T-cell (primary cell): Measurements from ENCODE around the gene KIAA0586. TPM values are rescaled to one million over a fixed set of nuclear protein-coding genes. Genes with fewer than 3 reads are reported as not detected.
"Not testable (repeated sequence)": the region's sequence is repeated elsewhere in the genome, so short reads cannot be mapped to it uniquely, and the experiment has no call there.

ENCODE experiments used
- ATAC-seq, 4 experiments: fragments of 200-7000 bp in 3 of 4; fragments of 150-1000 bp in 1 of 4; cut with Tn5 transposase; replicated peaks in 1 of 4; 1 replicate in 3 of 4; 2 replicates in 1 of 4; pipeline ENCODE4 v1.10.0; 2021; ENCODE audit warnings: moderate library complexity in 3 of 4, mild to moderate bottlenecking in 2 of 4, moderate number of reproducible peaks in 1 of 4
- CTCF ChIA-PET, 2 donors: fragments of 300-600 bp; sonication (Branson Sonifier 250); formaldehyde crosslinking; loops; one replicate each; lab custom pipeline; 2022; ENCODE audit warnings: antibody characterized with exemption in 2 of 2; lab: Charles Lee
- POLR2A ChIA-PET, 2 donors: fragments of 300-600 bp; sonication (Branson Sonifier 250); formaldehyde crosslinking; loops; one replicate each; lab custom pipeline; 2022; ENCODE audit warnings: antibody characterized with exemption in 2 of 2; lab: Charles Lee
- DNase-seq, 35 experiments: peaks; one replicate each; pipeline versions ENCODE4 v3.0.0 to v3.0.0-alpha.2; 2013 to 2023
- H3K27ac ChIP-seq: one replicate; pipeline ENCODE4 v1.5.1; 2013; ENCODE audit warnings: low read length
- H3K27me3 ChIP-seq, 2 experiments: replicated peaks in 1 of 2; 1 replicate in 1 of 2; 2 replicates in 1 of 2; pipeline versions ENCODE4 v1.6.1 to v1.7.0; 2013; ENCODE audit warnings: low read length in 1 of 2, mixed read lengths in 1 of 2; ENCODE audit not compliant: control insufficient read depth in 2 of 2, insufficient read depth in 2 of 2; ENCODE audit errors: extremely low read depth in 1 of 2
- H3K36me3 ChIP-seq, 2 donors: 1 replicate in 1 of 2; 2 replicates in 1 of 2; pipeline versions ENCODE4 v1.6.1 to v1.7.0; 2013; ENCODE audit warnings: low read length in 1 of 2; ENCODE audit not compliant: control insufficient read depth in 2 of 2, insufficient read depth in 1 of 2; ENCODE audit errors: extremely low read depth in 1 of 2
- H3K4me1 ChIP-seq, 2 experiments: 1 replicate in 1 of 2; 2 replicates in 1 of 2; pipeline versions ENCODE4 v1.6.1 to v1.7.0; 2013; ENCODE audit warnings: low read length in 2 of 2, mixed read lengths in 1 of 2; ENCODE audit not compliant: insufficient read depth in 2 of 2, control insufficient read depth in 1 of 2; ENCODE audit errors: extremely low read depth in 1 of 2
- H3K4me3 ChIP-seq, 2 donors: 1 replicate in 1 of 2; 2 replicates in 1 of 2; pipeline versions ENCODE4 v1.5.1 to v1.7.0; 2013; ENCODE audit warnings: mild to moderate bottlenecking in 2 of 2, low read length in 1 of 2, moderate library complexity in 1 of 2; ENCODE audit not compliant: control insufficient read depth in 1 of 2; ENCODE audit errors: extremely low read depth in 1 of 2
- H3K9me3 ChIP-seq: 2 replicates; pipeline ENCODE4 v1.7.0; 2013
- H3K27ac Mint-ChIP-seq, 2 donors: one replicate each; pipeline ENCODE4 v1.8.0; 2020 to 2021; ENCODE audit warnings: mild to moderate bottlenecking in 2 of 2, mixed read lengths in 2 of 2
- H3K27me3 Mint-ChIP-seq, 2 donors: one replicate each; pipeline ENCODE4 v1.8.0; 2021 to 2022; ENCODE audit warnings: mixed read lengths in 2 of 2
- H3K36me3 Mint-ChIP-seq: one replicate; pipeline ENCODE4 v1.8.0; 2021; ENCODE audit warnings: mixed read lengths
- H3K4me1 Mint-ChIP-seq, 3 donors: one replicate each; pipeline ENCODE4 v1.8.0; 2020 to 2022; ENCODE audit warnings: mixed read lengths in 3 of 3, mild to moderate bottlenecking in 1 of 3
- H3K4me3 Mint-ChIP-seq, 3 donors: one replicate each; pipeline ENCODE4 v1.8.0; 2020 to 2022; ENCODE audit warnings: mild to moderate bottlenecking in 3 of 3, mixed read lengths in 3 of 3, moderate library complexity in 3 of 3
- H3K9me3 Mint-ChIP-seq, 3 donors: one replicate each; pipeline ENCODE4 v1.8.0; 2020 to 2022; ENCODE audit warnings: mixed read lengths in 3 of 3
- WGBS: methylation state at CpG from one replicate; pipeline ENCODE4 v1.1.5; 2013; ENCODE audit warnings: missing lambda C conversion rate; ENCODE audit not compliant: insufficient coverage; 5-methylcytosine and 5-hydroxymethylcytosine counted together
- total RNA-seq, 35 experiments: library from RNA in 6 of 35; stranded (reverse) in 6 of 35; fragments of 120-200 nt in 1 of 35; gene quantifications; one replicate each; pipeline versions ENCODE4 v1.2.1 to v1.2.4 and lab custom pipeline; 2013 to 2026

Gene KIAA0586
- total RNA-seq, 5 donors from 2014 or later (not counting 1 experiment from before 2014, with no cell fraction given), result 32.5 to 37.8 (median 33.7) TPM

DNA sequence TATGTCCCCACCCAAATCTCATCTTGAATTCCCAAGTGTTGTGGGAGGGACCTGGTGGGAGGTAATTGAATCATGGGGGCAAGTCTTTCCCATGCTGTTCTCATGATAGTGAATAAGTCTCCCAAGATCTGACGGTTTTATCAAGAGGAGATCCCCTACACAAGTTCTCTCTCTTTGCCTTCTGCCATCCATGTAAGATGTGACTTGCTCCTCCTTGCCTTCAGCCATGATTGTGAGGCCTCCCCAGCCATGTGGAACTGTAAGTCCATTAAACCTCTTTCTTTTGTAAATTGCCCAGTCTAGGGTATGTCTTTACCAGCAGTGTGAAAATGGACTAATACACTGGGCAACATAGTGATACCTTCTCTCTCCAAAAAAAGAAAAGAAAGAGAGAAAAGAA lies 10.6 kb upstream of the KIAA0586 start:
- ChIA-PET POLR2A (interaction anchor here in 1 of 2 donors (0.6 kb wide), 2 partner anchors 42 to 211 kb away, joined by 3 read pairs; no protein-coding TSS in a partner anchor), CTCF (interaction anchor here in 1 of 2 donors (0.6 to 0.7 kb wide), 4 partner anchors 16 to 291 kb away, joined by 3 to 4 read pairs (median 3); no protein-coding TSS in a partner anchor)
- not testable (repeated sequence) for DNase-seq, H3K9me3 ChIP-seq, H3K27ac Mint-ChIP-seq, ATAC-seq, H3K9me3 Mint-ChIP-seq, H3K4me1 ChIP-seq, H3K27me3 ChIP-seq, H3K27ac ChIP-seq, H3K27me3 Mint-ChIP-seq, H3K4me3 ChIP-seq, H3K4me3 Mint-ChIP-seq
- 80% methylated on average over 1 of the region's 1 CpG for WGBS
- peaks cover 7 to 33% of the 10 kb centered on the region in 2 donors for H3K36me3 ChIP-seq
- Mint-ChIP-seq H3K36me3 (peaks cover 44% of the 10 kb centered on the region), H3K4me1 (peaks cover 21 to 26% (median 23%) of the 10 kb centered on the region in 3 donors)

- peak overlapping the region; percentile 81 to 97 for H3K4me3 ChIP-seq
- H3K4me3 Mint-ChIP-seq, result peak overlapping the region; percentile 80 to 95 (median 93)
- H3K36me3 Mint-ChIP-seq, result peaks cover 2% of the 10 kb centered on the region
- H3K27ac ChIP-seq, result peak overlapping the region; percentile 94
- H3K9me3 Mint-ChIP-seq, result no peaks in the 10 kb centered on the region
- H3K27ac Mint-ChIP-seq, result peak overlapping the region; percentile 97 to 99
- peak in 32 of 35 experiments; percentile 5 to 45 (median 20) for DNase-seq
- peaks cover 44 to 53% (median 48%) of the 10 kb centered on the region in 3 donors for H3K4me1 Mint-ChIP-seq
- ATAC-seq, result peak; percentile 21 to 33 (median 32)
- ChIA-PET CTCF (interaction anchor here (0.6 to 2.1 kb wide), 8 partner anchors 29 to 319 kb away, joined by 3 to 10 read pairs (median 4); partner anchors contain the start of genes TOMM20L (in 2 of the 2), ACTR10 (in 1 of the 2) and ARID4A (in 1 of the 2)), POLR2A (interaction anchor here (0.5 to 1.6 kb wide), 9 partner anchors 9 to 228 kb away, joined by 3 to 12 read pairs (median 4); partner anchors contain the start of genes ARID4A (in 1 of the 2), PSMA3 (in 1 of the 2) and TOMM20L (in 1 of the 2))
- H3K27me3 ChIP-seq, result no peaks in the 10 kb centered on the region
- H3K27me3 Mint-ChIP-seq, result no peaks in the 10 kb centered on the region
- peaks cover 0 to 12% of the 10 kb centered on the region in 2 donors for H3K36me3 ChIP-seq
- WGBS, result under 1% methylated on average over 21 of the region's 35 CpGs
- H3K9me3 ChIP-seq, result no peaks in the 10 kb centered on the region
- peaks cover 12 to 14% of the 10 kb centered on the region in 2 experiments for H3K4me1 ChIP-seq
Measured at GRCh38 chr14:58426670-58427280, 744 bp upstream of the KIAA0586 start.

DNA sequence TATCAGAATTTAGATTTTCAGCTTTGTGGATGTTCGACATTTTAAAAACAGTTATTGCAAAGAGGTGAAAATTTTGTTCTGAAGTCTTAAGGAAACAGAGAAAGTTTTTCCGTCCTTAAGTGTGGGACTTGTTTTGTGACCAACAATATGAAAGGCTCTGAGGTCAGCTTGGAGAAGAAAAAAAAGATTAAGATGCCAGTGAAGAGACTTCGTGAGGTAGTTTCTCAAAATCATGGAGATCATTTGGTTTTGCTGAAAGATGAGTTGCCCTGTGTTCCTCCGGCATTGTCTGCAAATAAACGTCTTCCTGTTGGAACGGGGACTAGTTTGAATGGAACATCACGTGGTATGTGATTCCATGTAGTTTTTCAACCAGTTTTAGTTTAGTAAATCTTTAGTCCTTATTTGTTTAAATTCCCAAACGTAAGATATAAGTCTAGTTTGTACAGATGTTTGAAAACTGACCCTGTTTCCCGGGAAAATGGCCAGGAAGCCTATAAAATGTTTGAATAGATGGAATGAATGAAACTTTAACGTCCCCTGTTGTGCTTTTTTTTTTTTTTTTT lies 682 bp downstream of the KIAA0586 start:
- DNase-seq (peak in 4 of 35 experiments; percentile 2 to 47 (median 4)), ATAC-seq (no peak)
- peak overlapping the region; percentile 94 for H3K27ac ChIP-seq
- Mint-ChIP-seq H3K27me3 (no peaks in the 10 kb centered on the region), H3K36me3 (peaks cover 11% of the 10 kb centered on the region), H3K4me3 (peak overlapping the region; percentile 80 to 95 (median 93)), H3K4me1 (peaks cover 47 to 54% (median 50%) of the 10 kb centered on the region in 3 donors), H3K9me3 (no peaks in the 10 kb centered on the region), H3K27ac (peak overlapping the region; percentile 97 to 99)
- 0% methylated on average over 3 of the region's 10 CpGs for WGBS
- ChIA-PET CTCF (interaction anchor here in 1 of 2 donors (1.1 to 2.1 kb wide), 3 partner anchors 32 to 320 kb away, joined by 3 to 10 read pairs (median 7); partner anchors contain the start of genes ARID4A and TOMM20L), POLR2A (interaction anchor here (0.5 to 1.6 kb wide), 8 partner anchors 17 to 1820 kb away, joined by 3 to 12 read pairs (median 6); partner anchors contain the start of genes ARID4A (in 1 of the 2), PPM1A (in 1 of the 2), PSMA3 (in 1 of the 2) and TOMM20L (in 1 of the 2))
- no peaks in the 10 kb centered on the region for H3K27me3 ChIP-seq
- H3K9me3 ChIP-seq, result no peaks in the 10 kb centered on the region
- peak overlapping the region; percentile 81 to 97 for H3K4me3 ChIP-seq
- H3K36me3 ChIP-seq, result peaks cover 0 to 18% of the 10 kb centered on the region in 2 donors
- peaks cover 12 to 14% of the 10 kb centered on the region in 2 experiments for H3K4me1 ChIP-seq

DNA sequence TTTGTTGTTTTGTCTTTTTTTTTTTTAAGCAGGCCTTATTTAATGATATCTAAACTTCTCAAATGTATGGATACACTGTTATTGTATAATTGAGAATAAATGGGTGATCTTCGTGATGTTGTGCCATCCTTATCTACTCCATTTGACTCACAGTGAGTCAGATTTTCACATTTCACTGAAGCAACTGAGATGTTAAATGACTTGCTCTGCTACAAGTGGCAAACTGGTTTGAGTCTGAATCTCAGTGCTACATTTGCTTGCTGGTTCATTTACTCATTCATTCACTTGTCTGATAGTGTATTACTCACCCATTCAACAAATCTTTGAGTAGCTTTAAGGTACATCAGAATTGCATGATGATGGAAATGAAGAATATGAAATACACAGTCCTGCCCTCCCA lies 2.6 kb downstream of the KIAA0586 start:
- H3K27me3 Mint-ChIP-seq, result no peaks in the 10 kb centered on the region
- Histone ChIP-seq H3K27me3 (no peaks in the 10 kb centered on the region), H3K4me3 (no peak overlapping the region), H3K27ac (no peak overlapping the region), H3K36me3 (peaks cover 0 to 31% of the 10 kb centered on the region in 2 donors), H3K4me1 (peaks cover 12 to 14% of the 10 kb centered on the region in 2 experiments), H3K9me3 (no peaks in the 10 kb centered on the region)
- ChIA-PET CTCF (interaction anchor here in 1 of 2 donors (0.6 kb wide), 1 partner anchor 162 kb away, joined by 3 read pairs; no protein-coding TSS in a partner anchor), POLR2A (interaction anchor here (0.6 to 1.0 kb wide), 3 partner anchors 43 to 226 kb away, joined by 5 to 7 read pairs (median 6); no protein-coding TSS in a partner anchor)
- DNase-seq (no peak), ATAC-seq (no peak)
- peak overlapping the region in 1 of 3 donors; percentile 2 for H3K4me3 Mint-ChIP-seq
- no peak overlapping the region for H3K27ac Mint-ChIP-seq
- H3K9me3 Mint-ChIP-seq, result no peaks in the 10 kb centered on the region
- WGBS, result no CpG with 5 or more reads among the region's 1 CpG
- H3K4me1 Mint-ChIP-seq, result peaks cover 43 to 48% (median 47%) of the 10 kb centered on the region in 3 donors
- H3K36me3 Mint-ChIP-seq, result peaks cover 26% of the 10 kb centered on the region

GRCh38 chr14:58439476-58439875 lies 12.0 kb downstream of the KIAA0586 start:
- H3K36me3 ChIP-seq, result peaks cover 0 to 65% of the 10 kb centered on the region in 2 donors

GRCh38 chr14:58444627-58445026 lies 17.1 kb downstream of the KIAA0586 start:
- Histone ChIP-seq H3K9me3 (no peaks in the 10 kb centered on the region), H3K36me3 (peaks cover 0 to 52% of the 10 kb centered on the region in 2 donors), H3K27me3 (no peaks in the 10 kb centered on the region), H3K27ac (no peak overlapping the region), H3K4me1 (no peaks in the 10 kb centered on the region), H3K4me3 (no peak overlapping the region)
- WGBS, result no CpG with 5 or more reads among the region's 5 CpGs
- H3K9me3 Mint-ChIP-seq, result no peaks in the 10 kb centered on the region
- H3K4me1 Mint-ChIP-seq, result no peaks in the 10 kb centered on the region
- H3K36me3 Mint-ChIP-seq, result peaks cover 31% of the 10 kb centered on the region
- CTCF ChIA-PET, result interaction anchor here in 1 of 2 donors (0.5 to 0.9 kb wide), 3 partner anchors 1320 to 1925 kb away, joined by 3 to 5 read pairs (median 4); no protein-coding TSS in a partner anchor
- ATAC-seq, result no peak
- POLR2A ChIA-PET, result no interaction called here
- H3K27ac Mint-ChIP-seq, result no peak overlapping the region
- no peak for DNase-seq
- no peak overlapping the region for H3K4me3 Mint-ChIP-seq
- H3K27me3 Mint-ChIP-seq, result no peaks in the 10 kb centered on the region

More at GRCh38 chr14:58439476-58439875, 12.0 kb downstream of the KIAA0586 start:
- Histone ChIP-seq H3K4me3 (no peak overlapping the region), H3K4me1 (no peaks in the 10 kb centered on the region), H3K27ac (no peak overlapping the region), H3K9me3 (no peaks in the 10 kb centered on the region), H3K27me3 (no peaks in the 10 kb centered on the region)
- Mint-ChIP-seq H3K36me3 (peaks cover 56% of the 10 kb centered on the region), H3K9me3 (no peaks in the 10 kb centered on the region), H3K27me3 (no peaks in the 10 kb centered on the region), H3K4me3 (no peak overlapping the region), H3K4me1 (peaks cover 0 to 10% (median 5%) of the 10 kb centered on the region in 3 donors), H3K27ac (no peak overlapping the region)
- no CpG with 5 or more reads among the region's 5 CpGs for WGBS
- CTCF ChIA-PET, result no interaction called here
- no peak for ATAC-seq
- POLR2A ChIA-PET, result no interaction called here
- no peak for DNase-seq
